ENCODE measurements around the gene CDCA3. TPM values are rescaled to one million over a fixed set of nuclear protein-coding genes. Genes with fewer than 3 reads are reported as not detected.

CDCA3 gene
- total RNA-seq, 4 donors from 2014 or later: 5.9 to 20.0 (median 12.8) TPM

DNA sequence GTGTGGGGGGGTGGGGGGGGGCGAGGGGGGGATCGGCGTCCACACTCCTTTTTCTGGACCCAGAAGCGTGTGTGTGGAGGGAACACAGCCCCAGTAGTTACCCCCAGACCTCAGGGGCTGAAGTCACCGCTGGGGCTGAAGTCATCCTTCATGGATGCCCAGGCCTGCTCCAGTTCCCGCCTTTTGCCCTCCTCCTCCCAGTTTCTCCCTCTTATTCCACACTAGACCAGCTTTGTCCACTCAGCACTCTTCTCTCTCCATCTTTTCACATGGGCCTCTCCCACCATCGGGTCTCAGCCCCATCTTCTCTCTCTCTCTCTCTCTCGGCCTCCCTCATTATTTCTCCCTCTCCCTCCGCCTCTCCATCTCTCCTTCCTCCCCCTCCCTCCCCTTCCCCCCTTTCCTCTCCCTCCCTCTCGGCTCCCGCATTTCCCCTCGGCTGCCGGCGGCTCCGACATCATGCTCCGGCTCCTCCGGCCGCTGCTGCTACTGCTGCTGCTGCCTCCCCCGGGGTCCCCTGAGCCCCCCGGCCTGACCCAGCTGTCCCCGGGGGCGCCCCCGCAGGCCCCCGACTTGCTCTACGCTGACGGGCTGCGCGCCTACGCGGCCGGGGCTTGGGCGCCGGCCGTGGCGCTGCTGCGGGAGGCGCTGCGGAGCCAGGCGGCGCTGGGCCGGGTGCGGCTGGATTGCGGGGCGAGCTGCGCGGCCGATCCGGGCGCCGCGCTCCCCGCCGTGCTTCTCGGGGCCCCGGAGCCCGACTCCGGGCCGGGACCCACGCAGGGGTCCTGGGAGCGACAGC is 22.9 kb downstream of the CDCA3 start, which contains the start of gene P3H3:
P3H3 (plus strand) TSS at position 426 of the 799 bp plus-strand sequence; CDS start at position 460, 34 bp downstream.
- 2 to 5% methylated on average over 12 to 15 of the region's 60 CpGs for WGBS, 2 donors
- Histone ChIP-seq H3K36me3 (peaks cover 0 to 23% (median 0%) of the 10 kb centered on the region in 3 donors), H3K4me3 (peak within 1 kb of the TSS; percentile 54 to 95 (median 62)), H3K9me3 (no peaks in the 10 kb centered on the region), H3K4me1 (peaks cover 2 to 48% (median 11%) of the 10 kb centered on the region in 3 donors), H3K27me3 (peaks cover 0 to 72% (median 5%) of the 10 kb centered on the region in 4 donors), H3K27ac (peak within 1 kb of the TSS; percentile 60 to 88 (median 74))
- intact Hi-C loops (cut with DNase I): loop anchor here (5.0 kb wide), 1 partner anchor 91 kb away; no protein-coding TSS in a partner anchor
- no peak for DNase-seq
- no peak for TF ChIP-seq POLR2A (IDR thresholded peaks at IDR 0.05)
- TF ChIP-seq, protein P1, sequence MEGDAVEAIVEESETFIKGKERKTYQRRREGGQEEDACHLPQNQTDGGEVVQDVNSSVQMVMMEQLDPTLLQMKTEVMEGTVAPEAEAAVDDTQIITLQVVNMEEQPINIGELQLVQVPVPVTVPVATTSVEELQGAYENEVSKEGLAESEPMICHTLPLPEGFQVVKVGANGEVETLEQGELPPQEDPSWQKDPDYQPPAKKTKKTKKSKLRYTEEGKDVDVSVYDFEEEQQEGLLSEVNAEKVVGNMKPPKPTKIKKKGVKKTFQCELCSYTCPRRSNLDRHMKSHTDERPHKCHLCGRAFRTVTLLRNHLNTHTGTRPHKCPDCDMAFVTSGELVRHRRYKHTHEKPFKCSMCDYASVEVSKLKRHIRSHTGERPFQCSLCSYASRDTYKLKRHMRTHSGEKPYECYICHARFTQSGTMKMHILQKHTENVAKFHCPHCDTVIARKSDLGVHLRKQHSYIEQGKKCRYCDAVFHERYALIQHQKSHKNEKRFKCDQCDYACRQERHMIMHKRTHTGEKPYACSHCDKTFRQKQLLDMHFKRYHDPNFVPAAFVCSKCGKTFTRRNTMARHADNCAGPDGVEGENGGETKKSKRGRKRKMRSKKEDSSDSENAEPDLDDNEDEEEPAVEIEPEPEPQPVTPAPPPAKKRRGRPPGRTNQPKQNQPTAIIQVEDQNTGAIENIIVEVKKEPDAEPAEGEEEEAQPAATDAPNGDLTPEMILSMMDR (IDR thresholded peaks at IDR 0.05): peak in 2 of 6 experiments; percentile 5 to 14

DNA sequence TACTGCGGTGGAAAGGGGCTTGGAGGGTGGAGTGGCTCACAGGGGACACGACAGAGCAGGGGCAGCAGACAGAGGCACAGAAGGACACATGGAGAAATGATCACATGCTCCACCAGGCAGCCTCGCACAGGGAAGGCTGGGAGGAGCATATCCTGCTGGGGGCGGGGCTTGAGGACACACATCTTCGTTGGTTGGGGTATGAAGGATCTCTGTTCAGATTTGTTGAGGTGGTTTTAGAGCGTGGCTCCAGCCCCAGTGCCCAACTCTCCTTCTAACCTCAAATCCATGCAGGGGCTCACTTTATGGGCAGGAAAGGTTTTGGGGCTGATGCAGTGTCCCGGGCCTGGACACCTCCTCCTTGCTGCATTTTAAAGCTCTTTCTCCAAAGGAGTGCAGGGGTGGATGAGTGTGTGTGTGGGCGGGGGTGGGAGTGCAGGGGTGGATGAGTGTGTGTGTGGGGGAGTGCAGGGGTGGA is 23.6 kb downstream of the CDCA3 start:
- intact Hi-C loops (cut with DNase I): loop anchor here (5.0 kb wide), 1 partner anchor 90 kb away; no protein-coding TSS in a partner anchor
- peak overlapping the region in 2 of 4 donors; percentile 62 to 95 for H3K4me3 ChIP-seq
- WGBS, 2 donors: 0 to 7% methylated on average over 3 to 6 of the region's 8 CpGs

DNA sequence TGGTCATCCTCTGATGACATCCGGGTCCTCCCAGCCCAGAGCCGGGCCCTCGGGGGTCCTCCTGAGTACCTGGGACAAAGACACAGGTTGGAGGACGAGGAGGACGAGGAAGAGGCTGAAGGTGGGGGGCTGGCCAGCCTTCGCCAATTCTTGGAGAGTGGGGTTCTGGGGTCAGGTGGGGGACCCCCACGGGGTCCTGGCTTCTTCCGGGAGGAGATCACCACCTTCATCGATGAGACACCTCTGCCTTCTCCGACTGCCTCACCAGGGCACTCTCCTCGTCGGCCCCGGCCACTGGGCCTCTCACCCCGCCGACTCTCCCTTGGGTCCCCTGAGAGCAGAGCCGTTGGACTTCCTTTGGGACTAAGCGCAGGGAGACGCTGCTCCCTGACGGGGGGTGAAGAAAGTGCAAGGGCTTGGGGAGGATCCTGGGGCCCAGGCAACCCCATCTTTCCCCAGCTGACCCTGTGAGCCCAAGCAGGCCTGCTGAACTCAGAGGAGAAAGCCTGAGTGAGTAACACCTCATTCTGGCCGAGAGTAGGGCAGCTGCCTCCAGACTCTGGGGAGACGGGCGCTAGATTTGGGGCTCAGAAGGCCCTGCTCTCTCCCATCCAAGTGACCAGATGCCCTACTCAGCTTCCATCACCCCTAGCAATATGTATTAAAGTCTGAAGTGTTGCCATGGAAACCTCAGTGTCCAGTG is 24.2 kb downstream of the CDCA3 start:
- H3K36me3 ChIP-seq: peaks cover 0 to 18% (median 0%) of the 10 kb centered on the region in 3 donors
- 71% methylated on average over 5 of the region's 22 CpGs; no CpG with 5 or more reads in 1 of the 2 donors for WGBS, 2 donors
- peaks cover 0 to 85% (median 5%) of the 10 kb centered on the region in 4 donors for H3K27me3 ChIP-seq
- no peak for TF ChIP-seq POLR2A (IDR thresholded peaks at IDR 0.05)
- TF ChIP-seq, protein P1 (IDR thresholded peaks at IDR 0.05): no peak
- intact Hi-C loops (cut with DNase I): loop anchor here (5.0 kb wide), 1 partner anchor 90 kb away; no protein-coding TSS in a partner anchor
- H3K27ac ChIP-seq: peak overlapping the region; percentile 9 to 63 (median 29)
- H3K4me1 ChIP-seq: peaks cover 5 to 57% (median 16%) of the 10 kb centered on the region in 3 donors
- no peak for DNase-seq
- peak overlapping the region in 1 of 4 donors; percentile 95 for H3K4me3 ChIP-seq
- H3K9me3 ChIP-seq: no peaks in the 10 kb centered on the region

More for the DNA sequence above, 23.6 kb downstream of the CDCA3 start:
- H3K27ac ChIP-seq: peak overlapping the region; percentile 9 to 63 (median 29)
- no peaks in the 10 kb centered on the region for H3K9me3 ChIP-seq
- peaks cover 2 to 52% (median 11%) of the 10 kb centered on the region in 3 donors for H3K4me1 ChIP-seq
- H3K27me3 ChIP-seq: peaks cover 0 to 79% (median 5%) of the 10 kb centered on the region in 4 donors
- H3K36me3 ChIP-seq: peaks cover 0 to 23% (median 0%) of the 10 kb centered on the region in 3 donors
- DNase-seq: no peak
- TF ChIP-seq, protein P1 (IDR thresholded peaks at IDR 0.05): no peak
- TF ChIP-seq POLR2A (IDR thresholded peaks at IDR 0.05): no peak

DNA sequence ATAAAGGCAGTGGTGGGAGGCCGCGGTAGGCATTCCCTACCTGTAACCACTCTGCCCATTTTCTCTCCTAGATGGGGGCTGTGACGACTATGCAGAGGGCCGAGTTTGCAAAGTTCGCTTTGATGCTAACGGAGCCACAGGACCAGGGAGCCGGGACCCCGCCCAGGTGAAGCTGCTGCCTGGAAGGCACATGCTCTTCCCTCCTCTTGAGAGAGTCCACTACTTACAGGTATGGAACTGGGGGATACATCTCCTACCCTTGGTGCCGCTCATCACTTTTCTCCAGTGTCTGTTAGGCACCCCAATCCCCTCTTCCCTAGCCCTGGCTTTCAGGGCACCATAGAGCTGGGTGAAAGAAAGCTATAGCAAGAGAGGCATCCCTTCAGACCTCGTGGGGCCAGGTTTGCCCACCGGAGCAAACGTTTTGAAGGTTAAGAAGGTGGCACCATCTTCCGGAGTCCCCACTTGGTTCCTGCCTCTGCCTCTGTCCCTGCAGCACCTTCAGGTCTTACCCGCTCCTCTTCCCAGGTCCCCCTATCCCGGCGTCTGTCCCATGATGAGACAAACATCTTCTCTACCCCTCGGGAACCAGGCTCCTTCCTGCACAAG is 24.9 kb downstream of the CDCA3 start:
- Histone ChIP-seq H3K9me3 (no peaks in the 10 kb centered on the region), H3K4me1 (peaks cover 7 to 64% (median 18%) of the 10 kb centered on the region in 3 donors), H3K27me3 (peaks cover 0 to 91% (median 5%) of the 10 kb centered on the region in 4 donors), H3K4me3 (no peak overlapping the region), H3K36me3 (peaks cover 0 to 12% (median 0%) of the 10 kb centered on the region in 3 donors), H3K27ac (no peak overlapping the region)
- intact Hi-C loops (cut with DNase I): loop anchor here (5.0 kb wide), 1 partner anchor 89 kb away; no protein-coding TSS in a partner anchor
- no peak for DNase-seq
- no peak for TF ChIP-seq POLR2A (IDR thresholded peaks at IDR 0.05)
- TF ChIP-seq, protein P1 (IDR thresholded peaks at IDR 0.05): no peak
- 65 to 67% methylated on average over 15 to 17 of the region's 17 CpGs for whole genome bisulfite sequencing, 2 donors

All from esophagus squamous epithelium (tissue), 5 donors.